ENCODE data around the gene PIP4K2C. TPM values are rescaled to one million over a fixed set of nuclear protein-coding genes. Genes with fewer than 3 reads are reported as not detected.
A peak's percentile ranks its signal among the peaks of the same experiment; 100 is the strongest.

Gene PIP4K2C
- 100 to 1,000 TPM in 1 of 4 donors, 10 to 100 TPM in 3; 38.4 to 308 (median 45.8) TPM for total RNA-seq

DNA sequence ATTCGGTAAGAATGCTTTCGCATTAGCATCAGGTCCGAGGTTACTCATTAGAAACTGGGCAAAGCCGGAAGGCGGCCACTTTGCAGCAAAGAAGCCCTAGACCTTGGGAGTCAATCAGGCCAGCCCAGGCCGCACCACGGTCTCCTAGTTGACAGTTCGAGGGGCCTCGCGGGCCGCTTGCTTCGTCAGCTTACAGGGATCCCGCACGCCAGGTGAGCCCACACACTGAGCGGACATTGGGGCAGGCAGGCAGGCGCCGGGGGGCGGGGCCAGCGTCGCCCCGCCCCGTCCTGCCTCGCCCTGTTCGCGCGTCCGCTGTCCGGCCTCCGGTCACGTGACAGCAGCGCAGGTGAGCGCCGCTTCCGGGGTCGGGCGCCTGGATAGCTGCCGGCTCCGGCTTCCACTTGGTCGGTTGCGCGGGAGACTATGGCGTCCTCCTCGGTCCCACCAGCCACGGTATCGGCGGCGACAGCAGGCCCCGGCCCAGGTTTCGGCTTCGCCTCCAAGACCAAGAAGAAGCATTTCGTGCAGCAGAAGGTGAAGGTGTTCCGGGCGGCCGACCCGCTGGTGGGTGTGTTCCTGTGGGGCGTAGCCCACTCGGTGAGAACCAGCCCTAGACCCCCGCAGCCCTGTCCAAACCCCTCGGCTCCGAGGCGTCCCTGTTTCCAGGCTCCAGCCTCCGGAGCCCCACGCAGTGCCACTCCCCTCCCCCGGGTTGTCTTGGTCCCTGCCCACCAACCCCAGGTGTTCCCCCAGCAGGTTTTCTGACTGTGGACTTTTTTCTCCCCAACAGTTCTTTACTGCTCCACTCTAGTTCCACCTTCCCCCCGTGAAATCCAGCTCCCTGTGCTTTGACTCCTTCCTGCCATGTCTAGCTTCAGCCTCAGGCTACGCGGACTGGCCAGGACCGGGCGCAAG is at the start of gene PIP4K2C:
Gene PIP4K2C, plus strand, starts transcription at position 329 of the 918 bp plus-strand sequence. Its CDS starts 98 bp downstream, at position 427.
- intact Hi-C loops (cut with DNase I; ENCODE audit: low total_unique reads) = no loop called here
- TF ChIP-seq POLR2AphosphoS5 (IDR thresholded peaks at IDR 0.05) (peak; percentile 45 to 86 (median 76)), EP300 (IDR thresholded peaks at IDR 0.05; ENCODE audit: low read depth) (no peak), POLR2A (IDR thresholded peaks at IDR 0.05) (peak; percentile 71)
- TF ChIP-seq, protein P1, sequence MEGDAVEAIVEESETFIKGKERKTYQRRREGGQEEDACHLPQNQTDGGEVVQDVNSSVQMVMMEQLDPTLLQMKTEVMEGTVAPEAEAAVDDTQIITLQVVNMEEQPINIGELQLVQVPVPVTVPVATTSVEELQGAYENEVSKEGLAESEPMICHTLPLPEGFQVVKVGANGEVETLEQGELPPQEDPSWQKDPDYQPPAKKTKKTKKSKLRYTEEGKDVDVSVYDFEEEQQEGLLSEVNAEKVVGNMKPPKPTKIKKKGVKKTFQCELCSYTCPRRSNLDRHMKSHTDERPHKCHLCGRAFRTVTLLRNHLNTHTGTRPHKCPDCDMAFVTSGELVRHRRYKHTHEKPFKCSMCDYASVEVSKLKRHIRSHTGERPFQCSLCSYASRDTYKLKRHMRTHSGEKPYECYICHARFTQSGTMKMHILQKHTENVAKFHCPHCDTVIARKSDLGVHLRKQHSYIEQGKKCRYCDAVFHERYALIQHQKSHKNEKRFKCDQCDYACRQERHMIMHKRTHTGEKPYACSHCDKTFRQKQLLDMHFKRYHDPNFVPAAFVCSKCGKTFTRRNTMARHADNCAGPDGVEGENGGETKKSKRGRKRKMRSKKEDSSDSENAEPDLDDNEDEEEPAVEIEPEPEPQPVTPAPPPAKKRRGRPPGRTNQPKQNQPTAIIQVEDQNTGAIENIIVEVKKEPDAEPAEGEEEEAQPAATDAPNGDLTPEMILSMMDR (IDR thresholded peaks at IDR 0.05) = peak in 1 of 5 experiments; percentile 6
- DNase-seq = peak; percentile 90
- in situ Hi-C loops (cut with MboI; ENCODE audit: low pct_ligation_motif_present in 1 of 4, low pct_unique_long_range_greater_than_20kb in 1 of 4, low sequenced_read_pairs in 3 of 4) = no loop called here
- 2 to 4% methylated on average over 10 to 47 of the region's 69 CpGs for WGBS, 2 donors (ENCODE audit: low coverage in 1 of 2)
- Histone ChIP-seq H3K9me3 (no peaks in the 10 kb centered on the region), H3K4me3 (peak within 1 kb of the TSS; percentile 74 to 91 (median 78)), H3K4me1 (peaks cover 7 to 20% (median 17%) of the 10 kb centered on the region in 4 donors), H3K36me3 (no peaks in the 10 kb centered on the region), H3K27me3 (peaks cover 8% of the 10 kb centered on the region), H3K27ac (peak within 1 kb of the TSS; percentile 81 to 89 (median 85))

DNA sequence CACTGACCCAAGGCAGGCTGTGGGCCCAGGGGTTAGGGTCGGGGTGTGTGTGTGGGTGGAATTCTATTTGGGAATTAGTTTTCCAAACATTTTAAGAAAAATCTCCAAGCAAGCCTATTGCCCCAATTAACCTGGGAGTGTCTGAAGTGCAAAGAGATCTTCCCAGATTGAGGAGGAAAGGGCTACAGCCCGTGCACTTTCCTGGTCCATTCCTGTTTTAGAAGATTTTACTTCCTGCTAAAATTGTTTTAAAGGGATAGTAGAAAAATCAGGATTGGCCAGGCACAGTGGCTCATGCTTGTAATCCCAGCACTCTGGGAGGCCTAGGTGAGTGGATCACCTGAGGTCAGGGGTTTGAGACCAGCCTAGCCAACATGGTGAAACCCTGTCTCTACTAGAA is 49.3 kb upstream of the PIP4K2C start:
- no peak overlapping the region for H3K4me3 ChIP-seq
- in situ Hi-C loops (cut with MboI; ENCODE audit: low pct_ligation_motif_present in 1 of 4, low pct_unique_long_range_greater_than_20kb in 1 of 4, low sequenced_read_pairs in 3 of 4) (no loop called here), intact Hi-C loops (cut with DNase I; ENCODE audit: low total_unique reads) (no loop called here)
- H3K36me3 ChIP-seq = no peaks in the 10 kb centered on the region
- TF ChIP-seq POLR2AphosphoS5 (IDR thresholded peaks at IDR 0.05) (no peak), EP300 (IDR thresholded peaks at IDR 0.05; ENCODE audit: low read depth) (no peak), POLR2A (IDR thresholded peaks at IDR 0.05) (no peak)
- TF ChIP-seq, protein P1 (IDR thresholded peaks at IDR 0.05) = no peak
- no peaks in the 10 kb centered on the region for H3K9me3 ChIP-seq
- peak overlapping the region; percentile 60 to 69 (median 62) for H3K27ac ChIP-seq
- DNase-seq = no peak
- peaks cover 7 to 46% (median 30%) of the 10 kb centered on the region in 4 donors for H3K4me1 ChIP-seq
- no peaks in the 10 kb centered on the region for H3K27me3 ChIP-seq
- 44 to 60% methylated on average over 1 to 2 of the region's 2 CpGs for WGBS, 2 donors (ENCODE audit: low coverage in 1 of 2)

GRCh38 chr12:57543581-57543980 is 47.4 kb upstream of the PIP4K2C start:
- intact Hi-C loops (cut with DNase I; ENCODE audit: low total_unique reads) (no loop called here), in situ Hi-C loops (cut with MboI; ENCODE audit: low pct_ligation_motif_present in 1 of 4, low pct_unique_long_range_greater_than_20kb in 1 of 4, low sequenced_read_pairs in 3 of 4) (no loop called here)
- Histone ChIP-seq H3K36me3 (no peaks in the 10 kb centered on the region), H3K4me1 (peaks cover 7 to 50% (median 32%) of the 10 kb centered on the region in 4 donors), H3K27ac (no peak overlapping the region), H3K9me3 (no peaks in the 10 kb centered on the region), H3K4me3 (no peak overlapping the region), H3K27me3 (peaks cover 10% of the 10 kb centered on the region)
- WGBS, 2 donors (ENCODE audit: low coverage in 1 of 2) = 77% methylated on average over 2 of the region's 2 CpGs; no CpG with 5 or more reads in 1 of the 2 donors
- no peak for TF ChIP-seq EP300 (IDR thresholded peaks at IDR 0.05; ENCODE audit: low read depth)
- TF ChIP-seq, protein P1 (IDR thresholded peaks at IDR 0.05) = no peak
- TF ChIP-seq POLR2A (IDR thresholded peaks at IDR 0.05) = no peak
- TF ChIP-seq POLR2AphosphoS5 (IDR thresholded peaks at IDR 0.05) = no peak
- DNase-seq = no peak

- TF ChIP-seq POLR2A (IDR thresholded peaks at IDR 0.05) = no peak
- TF ChIP-seq, protein P1 (IDR thresholded peaks at IDR 0.05) = no peak
- TF ChIP-seq POLR2AphosphoS5 (IDR thresholded peaks at IDR 0.05) = no peak
- no peak for TF ChIP-seq EP300 (IDR thresholded peaks at IDR 0.05; ENCODE audit: low read depth)
- Histone ChIP-seq H3K27me3 (peaks cover 32% of the 10 kb centered on the region), H3K4me3 (peak overlapping the region; percentile 80 to 94 (median 92)), H3K36me3 (no peaks in the 10 kb centered on the region), H3K27ac (peak overlapping the region; percentile 90 to 97 (median 93)), H3K9me3 (no peaks in the 10 kb centered on the region), H3K4me1 (peaks cover 7 to 56% (median 39%) of the 10 kb centered on the region in 4 donors)
- whole genome bisulfite sequencing, 2 donors (ENCODE audit: low coverage in 1 of 2) = 69% methylated on average over 15 of the region's 15 CpGs; no CpG with 5 or more reads in 1 of the 2 donors
- peak; percentile 30 for DNase-seq
- in situ Hi-C loops (cut with MboI; ENCODE audit: low pct_ligation_motif_present in 1 of 4, low pct_unique_long_range_greater_than_20kb in 1 of 4, low sequenced_read_pairs in 3 of 4) = no loop called here
- intact Hi-C loops (cut with DNase I; ENCODE audit: low total_unique reads) = no loop called here
These were observed 45.1 kb upstream of the PIP4K2C start for GRCh38 chr12:57545809-57546437.
